A549 treated with AZD2906 at 1 μM for 4 hours (cell line): ENCODE data around the gene SPPL2C. TPM values are rescaled to one million over a fixed set of nuclear protein-coding genes. Genes with fewer than 3 reads are reported as not detected.

Source experiments
- total RNA-seq: library from RNA; stranded (reverse); fragments of 200-300 nt; extraction: Qiagen RNA extraction; gene quantifications from 5 replicates; pipeline ENCODE4 v1.2.3, GENCODE V29; 2022

The SPPL2C gene, protein sequence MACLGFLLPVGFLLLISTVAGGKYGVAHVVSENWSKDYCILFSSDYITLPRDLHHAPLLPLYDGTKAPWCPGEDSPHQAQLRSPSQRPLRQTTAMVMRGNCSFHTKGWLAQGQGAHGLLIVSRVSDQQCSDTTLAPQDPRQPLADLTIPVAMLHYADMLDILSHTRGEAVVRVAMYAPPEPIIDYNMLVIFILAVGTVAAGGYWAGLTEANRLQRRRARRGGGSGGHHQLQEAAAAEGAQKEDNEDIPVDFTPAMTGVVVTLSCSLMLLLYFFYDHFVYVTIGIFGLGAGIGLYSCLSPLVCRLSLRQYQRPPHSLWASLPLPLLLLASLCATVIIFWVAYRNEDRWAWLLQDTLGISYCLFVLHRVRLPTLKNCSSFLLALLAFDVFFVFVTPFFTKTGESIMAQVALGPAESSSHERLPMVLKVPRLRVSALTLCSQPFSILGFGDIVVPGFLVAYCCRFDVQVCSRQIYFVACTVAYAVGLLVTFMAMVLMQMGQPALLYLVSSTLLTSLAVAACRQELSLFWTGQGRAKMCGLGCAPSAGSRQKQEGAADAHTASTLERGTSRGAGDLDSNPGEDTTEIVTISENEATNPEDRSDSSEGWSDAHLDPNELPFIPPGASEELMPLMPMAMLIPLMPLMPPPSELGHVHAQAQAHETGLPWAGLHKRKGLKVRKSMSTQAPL
- total RNA-seq = not detected in 5 replicates

DNA sequence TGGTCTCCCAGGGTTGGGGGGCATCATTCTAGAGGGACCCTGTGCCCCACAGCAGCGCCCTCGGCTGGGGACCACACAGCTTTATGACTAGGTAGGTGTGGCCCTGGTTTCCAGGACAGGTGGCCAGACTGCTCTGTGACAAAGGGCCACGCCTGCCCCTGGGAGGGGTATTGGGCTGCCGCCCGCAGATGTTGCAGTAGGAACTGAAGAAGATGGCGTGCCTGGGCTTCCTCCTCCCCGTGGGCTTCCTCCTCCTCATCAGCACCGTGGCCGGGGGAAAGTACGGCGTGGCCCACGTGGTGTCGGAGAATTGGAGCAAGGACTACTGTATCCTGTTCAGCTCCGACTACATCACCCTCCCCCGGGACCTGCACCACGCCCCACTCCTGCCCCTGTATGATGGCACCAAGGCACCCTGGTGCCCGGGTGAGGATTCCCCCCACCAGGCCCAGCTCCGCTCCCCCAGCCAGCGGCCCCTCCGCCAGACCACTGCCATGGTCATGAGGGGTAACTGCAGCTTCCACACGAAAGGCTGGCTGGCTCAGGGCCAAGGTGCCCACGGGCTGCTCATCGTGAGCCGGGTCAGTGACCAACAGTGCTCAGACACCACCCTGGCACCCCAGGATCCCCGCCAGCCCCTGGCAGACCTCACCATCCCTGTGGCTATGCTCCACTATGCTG is at the start of gene SPPL2C:
Gene SPPL2C (plus strand): TSS at position 187 of the 681 bp plus-strand sequence. CDS start 26 bp downstream, at position 213.

DNA sequence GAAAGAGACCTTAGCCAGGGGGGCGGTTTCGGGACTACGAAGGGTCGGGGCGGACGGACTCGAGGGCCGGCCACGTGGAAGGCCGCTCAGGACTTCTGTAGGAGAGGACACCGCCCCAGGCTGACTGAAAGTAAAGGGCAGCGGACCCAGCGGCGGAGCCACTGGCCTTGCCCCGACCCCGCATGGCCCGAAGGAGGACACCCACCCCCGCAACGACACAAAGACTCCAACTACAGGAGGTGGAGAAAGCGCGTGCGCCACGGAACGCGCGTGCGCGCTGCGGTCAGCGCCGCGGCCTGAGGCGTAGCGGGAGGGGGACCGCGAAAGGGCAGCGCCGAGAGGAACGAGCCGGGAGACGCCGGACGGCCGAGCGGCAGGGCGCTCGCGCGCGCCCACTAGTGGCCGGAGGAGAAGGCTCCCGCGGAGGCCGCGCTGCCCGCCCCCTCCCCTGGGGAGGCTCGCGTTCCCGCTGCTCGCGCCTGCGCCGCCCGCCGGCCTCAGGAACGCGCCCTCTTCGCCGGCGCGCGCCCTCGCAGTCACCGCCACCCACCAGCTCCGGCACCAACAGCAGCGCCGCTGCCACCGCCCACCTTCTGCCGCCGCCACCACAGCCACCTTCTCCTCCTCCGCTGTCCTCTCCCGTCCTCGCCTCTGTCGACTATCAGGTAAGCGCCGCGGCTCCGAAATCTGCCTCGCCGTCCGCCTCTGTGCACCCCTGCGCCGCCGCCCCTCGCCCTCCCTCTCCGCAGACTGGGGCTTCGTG is 49.5 kb downstream of the SPPL2C start, which contains the start of gene MAPT:
Gene MAPT (plus strand): TSS at position 533 of the 763 bp plus-strand sequence. CDS start 67,784 bp downstream, outside the sequence.

Other genes with a start within 250 kb of the SPPL2C start
- 0.09 to 0.28 TPM (median 0.12 TPM) in 5 replicates for gene CRHR1, start 60.6 kb upstream of the SPPL2C start, total RNA-seq
- gene MAPT, start 49.7 kb downstream of the SPPL2C start, total RNA-seq = 1.7 to 2.2 TPM (median 2.0 TPM) in 5 replicates
- gene STH, start 154.4 kb downstream of the SPPL2C start, total RNA-seq = not detected in 5 replicates